GM21423 (cell line): Measurements from ENCODE around the gene RNF2.
A peak's percentile ranks its signal among the peaks of the same experiment; 100 is the strongest.
"Not testable (repeated sequence)": the region's sequence is repeated elsewhere in the genome, so short reads cannot be mapped to it uniquely, and the experiment has no call there.

Experiments
- ATAC-seq: cut with Tn5 transposase; IDR thresholded peaks from one replicate; pipeline ENCODE4 v1.9.1; 2021; ENCODE audit warnings: mild to moderate bottlenecking, moderate library complexity; ENCODE audit not compliant: unreplicated experiment

The RNF2 gene

DNA sequence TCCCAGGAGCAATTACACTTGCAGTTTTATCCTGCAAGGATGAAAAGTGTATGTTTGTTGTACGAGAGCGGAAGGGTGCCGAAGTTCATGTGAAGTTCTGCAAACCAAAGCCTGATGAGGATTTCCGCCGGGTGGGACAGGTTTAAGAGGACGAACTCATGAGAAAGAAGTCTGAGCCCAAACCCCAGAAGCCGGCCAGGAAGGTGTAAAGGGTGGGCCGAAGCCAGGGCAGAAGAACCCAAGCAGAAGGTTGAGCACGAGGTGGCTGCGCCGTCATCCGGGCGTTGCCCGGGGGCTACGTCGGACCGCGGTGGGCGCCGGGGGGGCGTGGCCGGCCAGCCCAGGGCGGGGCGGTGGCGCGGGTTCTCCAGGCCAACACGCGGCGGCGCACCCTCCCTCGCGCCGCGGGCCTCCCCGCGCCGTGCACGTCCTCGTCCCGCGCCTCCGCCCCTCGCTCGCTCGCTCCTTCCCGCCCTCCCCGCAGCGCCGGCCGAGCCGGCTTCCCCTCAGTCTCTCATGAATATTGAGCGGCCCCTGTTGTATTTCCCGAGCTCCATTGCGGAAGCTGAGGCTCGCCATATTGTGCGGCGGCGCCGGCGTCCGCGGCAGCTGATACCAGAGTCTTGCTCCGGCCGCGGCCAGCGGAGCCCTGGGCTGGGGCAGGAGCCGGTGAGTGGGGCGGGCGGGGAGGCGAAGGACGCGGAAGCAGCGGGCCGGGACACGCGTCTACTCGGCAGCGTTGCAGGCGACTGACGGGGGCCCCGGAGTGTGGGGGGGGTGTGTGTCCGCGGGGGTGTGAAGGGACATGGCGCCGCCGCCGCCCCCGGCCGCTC is at the start of gene RNF2:
RNF2 (plus strand) TSS at position 578 of the 833 bp plus-strand sequence. CDS start 41,996 bp downstream, outside the sequence.
- ATAC-seq, result peak; percentile 89

DNA sequence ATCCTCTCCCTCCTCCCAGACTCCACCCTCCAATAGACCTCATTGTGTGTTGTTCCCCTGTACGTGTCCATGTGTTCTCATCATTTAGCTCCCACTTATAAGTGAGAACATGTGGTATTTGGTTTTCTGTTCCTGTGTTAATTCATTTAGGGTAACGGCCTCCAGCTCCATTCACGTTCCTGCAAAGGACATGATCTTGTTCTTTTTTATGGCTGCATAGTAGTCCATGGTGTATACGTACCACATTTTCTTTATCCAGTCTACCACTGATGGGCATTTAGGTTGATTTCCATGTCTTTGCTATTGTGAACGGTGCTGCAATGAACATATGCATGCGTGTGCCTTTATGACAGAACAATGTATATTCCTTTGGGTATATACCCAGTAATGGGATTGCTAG is 45.4 kb upstream of the RNF2 start:
- ATAC-seq, result not testable (repeated sequence)

DNA sequence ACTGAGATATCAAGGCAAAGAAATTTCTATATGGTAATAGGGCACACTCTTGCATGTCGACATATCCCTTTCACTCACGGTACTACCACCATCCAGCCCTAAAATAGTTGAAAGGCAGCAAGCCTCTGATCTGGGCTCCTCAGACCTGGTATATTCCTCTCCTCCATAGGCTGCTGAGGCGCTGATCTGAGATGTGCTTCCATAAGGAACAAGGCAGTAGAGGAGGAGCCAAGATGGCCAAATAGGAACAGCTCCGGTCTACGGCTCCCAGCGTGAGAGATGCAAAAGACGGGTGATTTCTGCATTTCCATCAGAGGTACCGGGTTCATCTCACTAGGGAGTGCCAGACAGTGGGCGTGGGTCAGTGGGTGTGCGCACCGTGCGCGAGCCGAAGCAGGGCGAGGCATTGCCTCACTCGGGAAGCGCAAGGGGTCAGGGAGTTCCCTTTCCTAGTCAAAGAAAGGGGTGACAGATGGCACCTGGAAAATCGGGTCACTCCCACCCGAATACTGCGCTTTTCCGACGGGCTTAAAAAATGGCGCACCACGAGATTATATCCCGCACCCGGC is 44.0 kb upstream of the RNF2 start:
- not testable (repeated sequence) for ATAC-seq

DNA sequence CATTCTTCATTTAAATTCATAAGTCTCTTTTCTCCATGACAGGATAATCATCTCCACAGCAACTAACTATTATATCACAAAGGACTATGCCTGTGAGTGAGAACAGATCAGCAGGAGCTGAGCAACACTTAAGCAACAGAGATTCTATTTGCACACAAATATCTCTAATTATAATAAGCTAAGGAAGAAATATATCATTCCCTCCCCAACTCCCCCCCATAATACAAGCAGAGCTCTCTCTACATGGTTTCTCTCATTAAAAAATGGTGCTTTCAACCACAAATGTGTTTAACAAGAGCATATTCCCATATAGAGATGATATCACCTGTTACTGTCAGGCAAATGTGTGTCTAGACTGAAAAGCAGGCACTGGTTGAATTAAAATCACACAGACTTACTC is 36.5 kb upstream of the RNF2 start:
- no peak for ATAC-seq

DNA sequence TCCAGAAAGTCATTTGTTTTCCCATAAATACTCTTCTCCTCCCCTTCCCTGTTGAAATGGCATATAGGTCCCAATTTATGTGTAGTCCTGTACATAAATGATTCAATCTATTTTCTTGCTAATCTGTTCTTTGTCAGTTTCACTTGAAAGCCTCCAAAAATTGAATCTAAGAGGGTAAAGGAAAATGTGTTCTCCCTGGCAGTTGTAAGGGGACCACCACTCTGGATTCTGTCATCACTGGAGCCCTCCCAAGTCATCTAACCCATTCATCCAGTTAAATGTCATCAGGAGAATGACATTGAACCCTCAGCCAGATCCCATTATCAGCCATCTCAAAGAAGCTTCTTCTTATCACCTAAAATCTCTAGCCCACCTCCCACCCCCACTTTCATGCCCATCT is 35.0 kb upstream of the RNF2 start:
- ATAC-seq, result no peak

DNA sequence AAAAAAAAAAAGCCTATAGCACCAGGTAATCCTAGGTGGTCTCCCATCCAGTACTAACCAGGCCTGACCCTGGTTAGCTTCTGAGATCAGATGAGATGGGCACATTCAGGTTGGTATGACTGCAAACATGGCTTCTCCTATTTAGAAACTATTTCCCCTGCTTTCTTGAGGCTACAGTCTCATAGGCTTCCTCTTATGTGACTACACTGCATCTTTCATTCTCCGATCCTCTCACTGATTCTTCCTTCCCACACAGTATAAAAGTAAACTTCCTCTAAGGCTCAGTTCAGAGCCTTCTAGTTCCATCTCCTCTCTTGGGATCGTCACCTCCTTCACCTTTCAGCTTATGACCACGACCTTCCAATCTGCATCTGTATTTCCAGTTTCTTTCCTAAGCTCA is 30.4 kb upstream of the RNF2 start:
- ATAC-seq, result no peak

DNA sequence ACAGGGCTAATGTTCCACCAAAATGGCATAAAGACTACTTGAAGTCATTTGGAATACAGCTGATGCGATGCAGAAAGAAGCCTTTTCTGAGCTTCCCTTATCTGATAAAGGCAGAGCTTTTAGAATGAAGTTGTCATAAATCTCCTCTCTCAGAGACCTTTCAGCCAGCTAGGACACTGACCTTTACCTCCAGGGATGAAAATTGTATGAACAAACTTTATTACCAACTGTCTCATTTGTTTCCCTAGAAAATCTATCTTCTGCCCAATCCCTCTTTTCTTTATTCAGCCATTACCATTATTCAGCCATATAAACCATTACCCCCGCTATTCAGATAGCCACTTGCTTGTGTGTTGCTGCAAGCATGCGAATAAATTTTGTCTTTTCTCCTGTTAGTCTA is 29.7 kb upstream of the RNF2 start:
- no peak for ATAC-seq

DNA sequence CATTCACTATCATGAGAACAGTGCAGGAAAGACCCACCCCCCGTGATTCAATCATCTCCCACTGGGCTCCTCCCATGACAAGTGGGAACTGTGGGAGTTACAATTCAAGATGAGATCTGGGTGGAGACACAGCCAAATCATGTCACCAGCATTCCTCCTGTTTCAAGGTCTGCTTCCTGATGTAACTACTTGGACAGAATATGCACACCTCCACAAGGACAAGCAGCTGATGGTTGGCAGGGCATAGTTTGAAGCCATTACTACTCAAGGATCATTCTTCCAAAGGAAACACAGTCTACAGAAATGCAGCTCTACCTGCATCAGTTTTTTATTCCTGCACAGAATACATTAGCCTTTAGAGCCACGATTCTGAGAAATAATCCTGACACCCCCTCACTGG is 28.5 kb upstream of the RNF2 start:
- no peak for ATAC-seq

DNA sequence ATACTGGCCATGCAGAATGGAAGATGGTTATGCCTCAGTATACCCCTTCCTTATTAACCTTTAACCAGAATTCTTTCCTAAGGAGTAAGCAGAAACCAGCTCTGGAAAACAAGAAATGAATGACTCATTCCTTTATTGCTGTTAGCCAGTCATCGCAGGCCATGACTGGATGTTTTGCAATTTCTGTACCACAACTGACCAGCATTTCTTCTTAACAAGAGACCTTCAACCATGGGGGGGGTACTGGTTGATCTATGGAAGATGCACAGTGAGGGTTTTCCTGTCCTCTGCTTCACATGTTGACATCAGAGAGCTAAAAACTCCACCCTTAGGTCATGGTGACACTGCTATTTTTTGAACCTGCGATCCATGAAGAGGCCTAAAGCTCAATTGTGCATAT is 28.0 kb upstream of the RNF2 start:
- no peak for ATAC-seq

DNA sequence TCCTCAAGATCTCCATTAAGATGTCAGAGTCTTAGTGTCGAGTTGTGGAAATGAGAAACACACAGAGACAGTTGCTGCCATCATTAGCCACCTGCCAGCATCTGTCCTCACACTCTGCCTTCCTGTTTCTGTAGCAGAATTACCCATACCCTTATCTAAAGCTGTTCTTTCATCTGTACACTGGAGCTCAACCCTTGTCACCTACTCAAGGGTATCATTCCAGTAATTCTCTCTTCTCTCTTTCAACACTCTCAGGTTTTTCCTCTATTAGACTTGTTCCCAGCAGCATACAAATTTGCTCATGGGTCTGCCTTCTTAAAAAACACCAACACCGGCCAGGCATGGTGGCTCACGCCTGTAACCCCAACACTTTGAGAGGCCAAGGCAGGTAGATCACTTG is 27.4 kb upstream of the RNF2 start:
- no peak for ATAC-seq

DNA sequence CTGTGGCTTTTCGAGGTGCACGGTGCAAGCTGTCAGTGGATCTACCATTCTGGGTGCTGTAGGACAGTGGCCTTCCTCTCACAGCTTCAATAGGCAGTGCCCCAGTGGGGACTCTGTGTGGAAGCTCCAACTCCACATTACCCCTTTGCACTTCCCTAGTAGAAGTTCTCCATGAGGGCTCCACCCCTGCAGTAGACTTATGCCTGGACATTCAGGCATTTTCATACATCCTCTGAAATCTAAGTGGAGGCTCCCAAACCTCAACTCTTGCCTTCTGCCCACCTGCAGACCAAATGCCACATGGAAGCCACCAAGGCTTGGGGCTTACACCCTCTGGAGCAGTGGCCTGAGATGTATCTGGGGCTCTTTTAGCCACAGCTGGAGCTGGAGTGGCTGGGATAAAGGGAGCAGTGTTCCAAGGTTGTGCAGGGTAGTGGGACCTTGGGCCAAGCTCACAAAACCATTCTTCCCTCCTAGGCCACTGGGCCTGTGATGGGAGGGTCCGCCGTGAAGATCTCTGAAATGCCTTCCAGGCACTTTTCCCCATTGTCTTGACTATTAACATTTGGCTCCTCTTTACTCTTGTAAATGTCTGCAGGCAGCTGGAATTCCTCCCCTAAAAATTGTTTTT is 18.0 kb upstream of the RNF2 start:
- ATAC-seq, result no peak

DNA sequence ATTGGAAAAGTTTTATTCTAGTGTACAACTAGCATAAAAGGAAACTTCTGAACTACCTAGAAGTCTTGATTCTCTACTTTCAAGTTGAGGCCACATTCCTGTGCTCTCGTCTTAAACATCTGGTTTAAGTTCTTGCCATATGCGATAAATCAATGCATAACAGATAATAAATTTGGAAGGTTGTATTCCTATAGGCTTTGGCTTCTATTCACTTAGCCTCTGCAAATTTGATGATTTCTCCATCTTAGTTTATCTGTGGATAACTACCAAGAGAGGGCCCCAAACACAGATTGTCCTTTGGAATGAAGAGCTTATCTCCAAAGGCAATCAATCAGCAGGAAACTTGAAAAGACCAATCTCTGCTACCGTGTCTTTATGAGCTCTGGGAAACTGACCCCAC is 11.7 kb upstream of the RNF2 start:
- ATAC-seq, result no peak

DNA sequence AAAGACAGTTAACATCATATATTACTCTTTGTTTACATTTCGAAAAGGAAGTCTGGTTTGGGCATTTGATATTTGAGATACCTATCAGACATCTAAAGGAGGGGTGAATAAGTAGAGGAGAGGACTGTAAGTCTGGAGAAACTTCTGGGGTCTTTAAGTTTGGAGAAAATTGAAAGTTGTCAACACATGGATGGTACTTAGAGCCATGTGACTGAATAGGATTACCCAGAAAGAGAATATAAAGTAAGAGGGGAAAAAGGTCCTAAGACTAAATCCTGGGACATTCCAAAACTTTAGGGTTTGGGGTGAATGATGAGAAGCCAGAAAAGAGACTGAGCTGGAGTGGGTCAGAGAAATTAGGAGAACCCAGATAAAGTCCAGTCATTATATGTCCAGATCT is 10.1 kb upstream of the RNF2 start:
- ATAC-seq, result no peak

DNA sequence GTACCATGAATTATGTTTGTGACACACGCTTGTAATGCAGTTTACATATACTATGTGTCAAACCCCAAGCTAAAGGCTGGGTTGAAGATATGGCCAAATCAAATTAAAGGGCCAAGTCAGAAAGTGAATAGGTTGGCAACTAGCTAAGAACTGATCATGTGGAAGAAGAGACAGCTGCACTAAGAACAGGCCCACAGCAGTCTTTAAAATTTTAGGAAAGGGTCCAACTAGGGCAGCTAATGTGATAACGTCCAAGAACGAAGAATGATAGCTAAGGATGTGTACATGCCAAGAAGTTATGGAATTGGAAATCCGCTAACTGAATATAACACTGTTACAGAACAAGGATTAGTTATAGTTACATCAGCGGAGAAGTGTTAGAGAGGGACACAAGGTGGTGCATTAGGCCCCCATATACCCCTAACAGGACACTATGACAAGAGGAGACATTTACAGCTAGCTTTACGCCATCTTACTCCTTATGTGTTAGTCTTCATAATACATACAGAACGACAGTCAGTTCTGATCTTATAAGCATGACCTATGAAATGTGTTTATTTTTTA is 6.5 kb upstream of the RNF2 start:
- no peak for ATAC-seq

DNA sequence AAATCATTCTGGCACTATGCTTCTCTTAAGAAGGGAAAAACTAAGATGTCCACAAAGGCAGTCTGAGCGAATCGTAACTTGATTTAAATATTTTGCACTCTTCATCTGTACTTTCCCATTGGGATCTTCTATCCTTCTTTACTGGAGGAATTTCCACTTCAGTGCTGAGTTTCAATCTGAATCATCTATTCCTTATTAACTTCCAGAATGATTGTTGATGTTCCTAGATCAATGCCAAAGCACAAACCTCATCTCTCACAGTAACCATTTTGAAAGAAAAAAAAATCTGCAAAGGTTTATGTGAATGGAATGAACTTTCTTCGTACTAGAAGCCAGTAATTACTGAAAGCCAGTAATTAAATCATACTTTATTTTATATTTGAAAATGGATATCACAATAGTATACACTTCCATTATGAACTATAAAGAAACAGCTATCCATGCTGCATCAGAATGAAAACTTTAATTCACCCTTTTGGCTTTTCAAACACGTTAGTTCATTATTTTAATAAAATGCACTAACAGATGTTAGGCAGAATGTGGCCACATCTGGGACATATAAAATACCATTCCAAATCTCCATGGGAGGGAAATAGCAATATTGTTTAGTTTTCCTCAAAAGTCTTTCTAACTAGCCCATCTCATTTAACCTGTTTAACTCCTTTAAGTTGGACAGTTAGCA is 5.5 kb upstream of the RNF2 start:
- no peak for ATAC-seq

DNA sequence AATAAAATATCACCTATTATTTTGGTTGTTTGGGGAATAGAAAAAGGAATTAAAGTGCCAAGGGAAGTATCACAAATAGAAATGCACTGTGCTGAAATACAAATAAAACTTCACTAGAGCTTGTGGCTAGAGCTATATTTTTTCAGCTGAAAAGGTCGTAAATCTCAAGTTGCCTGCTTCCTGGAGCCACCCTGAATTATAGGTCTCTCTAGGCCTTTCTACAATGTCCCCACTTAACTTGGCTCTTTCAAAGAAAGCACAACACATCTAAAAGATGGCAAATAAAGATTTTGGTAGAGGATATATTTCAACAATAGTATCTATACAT is 5.0 kb upstream of the RNF2 start:
- no peak for ATAC-seq

DNA sequence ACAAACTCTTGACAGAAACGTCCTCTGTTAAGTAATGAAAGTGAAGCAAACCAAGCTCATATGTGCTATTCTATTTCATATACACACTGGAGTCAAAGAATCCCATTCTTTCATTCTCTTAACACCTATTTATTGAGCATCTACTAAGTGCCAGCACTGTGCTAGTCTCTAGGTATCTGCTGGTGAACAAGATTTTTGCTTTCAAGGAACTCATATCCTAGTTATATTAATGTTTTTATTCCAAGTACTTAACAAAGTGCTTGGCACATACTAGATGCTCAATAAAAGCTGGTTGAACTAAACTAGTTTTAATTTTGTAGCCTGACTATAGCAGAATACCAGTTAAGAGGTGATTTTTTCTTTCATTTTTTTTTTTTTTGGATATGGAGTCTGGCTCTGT is 3.6 kb upstream of the RNF2 start:
- ATAC-seq, result no peak

DNA sequence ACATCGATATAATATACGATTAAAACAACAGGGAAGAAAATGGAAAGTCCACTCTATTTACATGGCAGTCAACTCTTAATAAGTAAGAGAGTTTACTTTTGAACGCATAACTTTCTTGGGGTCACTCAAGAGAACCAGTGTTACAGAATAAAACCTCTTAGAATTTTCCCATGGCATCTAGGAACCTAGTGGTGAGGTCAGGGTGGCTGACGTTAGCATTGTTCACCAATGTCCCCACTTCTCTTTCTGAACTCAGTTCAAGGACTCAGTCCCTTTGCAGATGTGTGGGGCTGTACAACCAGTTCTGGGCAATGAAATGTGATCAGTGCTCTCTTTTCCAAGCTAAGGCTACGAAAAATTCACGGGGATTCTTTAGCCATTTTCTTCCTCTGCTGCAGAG is 2.6 kb upstream of the RNF2 start:
- no peak for ATAC-seq

DNA sequence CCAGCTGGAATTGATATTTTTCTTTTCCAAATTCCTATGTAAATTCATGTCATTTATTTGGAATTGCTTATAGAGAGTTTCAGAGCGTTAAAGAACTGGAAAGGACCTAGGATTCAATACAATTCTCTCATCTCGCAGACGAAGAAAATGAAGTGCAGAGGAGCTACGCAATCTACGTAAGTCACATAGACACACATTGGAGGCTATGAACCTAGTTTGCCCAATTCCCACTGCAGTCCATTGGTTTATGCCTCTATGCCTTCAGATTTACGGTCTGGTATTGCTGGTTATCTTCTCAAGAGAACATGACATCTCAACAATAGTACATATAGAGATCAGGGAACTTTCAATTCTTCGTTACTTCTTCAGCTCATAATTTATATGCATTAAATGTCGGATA is 971 bp upstream of the RNF2 start:
- ATAC-seq, result no peak

DNA sequence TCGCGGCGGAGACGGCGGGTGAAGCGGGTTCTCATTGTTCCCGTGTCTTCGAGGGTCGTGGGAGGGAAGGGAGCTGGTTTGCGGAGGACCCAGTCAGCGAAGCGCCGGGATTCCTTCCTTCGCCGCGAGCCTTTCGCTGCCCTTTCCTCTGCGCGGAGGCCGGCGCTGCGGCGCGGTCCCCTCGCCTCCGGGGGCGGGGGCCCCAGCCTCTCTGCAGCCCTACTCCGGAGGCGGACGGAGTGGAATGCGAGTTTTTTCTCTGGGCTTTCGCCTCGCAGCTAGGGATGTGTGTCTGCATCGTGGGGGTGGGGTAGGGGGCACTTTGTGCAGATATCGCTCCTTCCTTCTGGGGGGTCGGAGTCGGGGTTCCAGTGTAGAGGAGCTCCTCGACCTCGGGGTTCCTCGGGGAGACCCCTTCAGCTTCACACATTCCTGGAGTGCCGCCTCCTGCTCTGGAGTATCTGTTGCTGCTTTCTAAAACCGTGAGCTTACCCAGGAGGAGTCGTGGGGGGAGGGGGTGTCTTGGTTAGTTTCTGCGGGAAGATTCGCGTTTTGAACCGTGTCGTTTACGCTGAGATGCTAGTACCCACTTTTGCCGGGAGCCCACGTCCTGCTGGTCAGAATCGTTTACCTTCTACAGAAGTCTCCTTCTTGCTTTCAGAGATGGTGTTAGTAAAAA is 595 bp downstream of the RNF2 start:
- ATAC-seq, result peak; percentile 24

DNA sequence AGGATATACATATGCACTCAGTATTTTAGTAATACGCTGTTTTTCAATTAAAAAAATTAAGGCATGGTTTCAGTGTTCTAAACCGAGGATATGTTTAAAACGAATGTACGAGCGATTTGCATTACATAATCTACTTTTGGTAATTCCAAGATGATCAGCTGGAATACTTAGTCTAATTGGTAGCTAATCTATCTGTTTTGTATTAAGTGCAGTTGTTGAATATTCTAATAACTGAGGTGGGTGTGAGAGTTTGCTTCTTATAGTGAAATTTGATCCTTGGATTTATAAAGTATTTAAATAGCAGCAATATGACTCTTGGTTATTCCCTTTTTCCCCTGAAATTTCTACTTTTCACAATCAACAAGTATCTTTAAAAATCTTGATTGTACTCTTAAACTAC is 1.3 kb downstream of the RNF2 start:
- no peak for ATAC-seq
